HCT116 (cell line): Measurements from ENCODE around the gene FBXW8. TPM values are rescaled to one million over a fixed set of nuclear protein-coding genes. Genes with fewer than 3 reads are reported as not detected.

ENCODE experiments used
- ATAC-seq: fragments of 200-7000 bp; cut with Tn5 transposase; 2 replicates; pipeline ENCODE4 v1.9.1; 2020; ENCODE audit warnings: mild to moderate bottlenecking, moderate library complexity
- BruUV-seq: library from RNA; stranded (reverse); fragments of 400-500 nt; replicated peaks from 2 replicates; lab custom pipeline; 2021; lab: Mats Ljungman, UMichigan
- CTCF ChIA-PET: fragments of 300-600 bp; sonication (Branson Sonifier 250); formaldehyde crosslinking; loops from one replicate; lab custom pipeline; 2021; ENCODE audit warnings: antibody characterized with exemption; lab: Charles Lee
- POLR2A ChIA-PET: fragments of 300-600, 350-600 bp; sonication (Branson Sonifier 250); formaldehyde crosslinking; loops from one replicate; lab custom pipeline; 2021; ENCODE audit warnings: antibody characterized with exemption; lab: Charles Lee
- RAD21 ChIA-PET, 2 experiments: fragments of 300-600 bp; sonication (Branson Sonifier 250); formaldehyde crosslinking; loops; one replicate each; lab custom pipeline; 2023; ENCODE audit warnings: low total read pairs in 2 of 2; ENCODE audit not compliant: uncharacterized antibody in 2 of 2, unreplicated experiment in 2 of 2, low non-redundant PET in 1 of 2; lab: Charles Lee
- DNase-seq: peaks from one replicate; pipeline ENCODE4 v3.0.0-alpha.2; 2010; ENCODE audit warnings: low read depth, low spot score
- H2AFZ ChIP-seq: fragments of 200-600 bp; shearing (Covaris generic), sonication (generic); 2 replicates; pipeline ENCODE4 v1.6.1; 2017; ENCODE audit warnings: low read depth, mixed run types, mixed read lengths, antibody characterized with exemption, low read length; ENCODE audit not compliant: poor library complexity, severe bottlenecking
- H3K27ac ChIP-seq: 2 replicates; pipeline ENCODE4 v1.5.1; 2012; ENCODE audit warnings: low read depth, low read length
- H3K27me3 ChIP-seq: fragments of 200-600 bp; sonication (generic); 2 replicates; pipeline ENCODE4 v1.6.1; 2016; ENCODE audit warnings: mixed run types, low read length, mixed read lengths; ENCODE audit not compliant: insufficient read depth
- H3K36me3 ChIP-seq, 2 experiments: fragments of 200-500 bp in 1 of 2; fragments of 200-600 bp in 1 of 2; sonication (Bioruptor generic) in 1 of 2; sonication (generic) in 1 of 2; 2 replicates each; pipeline versions ENCODE4 v1.5.1 to v1.6.1; 2014 to 2016; ENCODE audit warnings: low read length in 2 of 2, inconsistent platforms in 1 of 2, mixed read lengths in 1 of 2, mixed run types in 1 of 2; ENCODE audit not compliant: insufficient read depth in 2 of 2, control insufficient read depth in 1 of 2
- H3K4me1 ChIP-seq, 2 experiments: fragments of 200-600 bp in 1 of 2; sonication (generic) in 1 of 2; 2 replicates each; pipeline versions ENCODE4 v1.5.1 to v1.6.1; 2012 to 2017; ENCODE audit warnings: low read length in 2 of 2, inconsistent platforms in 1 of 2, mild to moderate bottlenecking in 1 of 2, mixed read lengths in 1 of 2, mixed run types in 1 of 2, moderate library complexity in 1 of 2; ENCODE audit not compliant: insufficient read depth in 2 of 2, control insufficient read depth in 1 of 2
- H3K4me2 ChIP-seq: fragments of 200-600 bp; sonication (generic); 2 replicates; pipeline ENCODE4 v1.6.1; 2017; ENCODE audit warnings: mixed run types, low read length, mixed read lengths
- H3K4me3 ChIP-seq, 2 experiments: fragments of 200-600 bp in 1 of 2; sonication (generic) in 1 of 2; replicated peaks in 1 of 2; 2 replicates each; pipeline ENCODE4 v1.5.1; 2011 to 2016; ENCODE audit warnings: low read length in 2 of 2, control low read depth in 1 of 2, low read depth in 1 of 2, mild to moderate bottlenecking in 1 of 2, mixed read lengths in 1 of 2, mixed run types in 1 of 2
- H3K79me2 ChIP-seq: fragments of 200-600 bp; sonication (generic); 2 replicates; pipeline ENCODE4 v1.6.1; 2017; ENCODE audit warnings: mild to moderate bottlenecking, mixed run types, low read length, moderate library complexity, mixed read lengths; ENCODE audit not compliant: insufficient read depth
- H3K9ac ChIP-seq: fragments of 200-600 bp; sonication (generic); 2 replicates; pipeline ENCODE4 v1.6.1; 2016; ENCODE audit warnings: low read length, mixed read lengths
- H3K9me2 ChIP-seq: fragments of 200-600 bp; sonication (generic), shearing (Covaris generic); 2 replicates; pipeline ENCODE4 v1.6.1; 2017; ENCODE audit warnings: mixed run types, mild to moderate bottlenecking, moderate library complexity; ENCODE audit not compliant: insufficient read depth
- H3K9me3 ChIP-seq, 2 experiments: fragments of 200-500 bp in 1 of 2; fragments of 200-600 bp in 1 of 2; sonication (Bioruptor generic) in 1 of 2; sonication (generic) in 1 of 2; 2 replicates each; pipeline ENCODE4 v1.6.1; 2014 to 2017; ENCODE audit warnings: low read length in 2 of 2, mixed read lengths in 2 of 2, inconsistent platforms in 1 of 2, low read depth in 1 of 2, mild to moderate bottlenecking in 1 of 2, mixed run types in 1 of 2, moderate library complexity in 1 of 2; ENCODE audit not compliant: control insufficient read depth in 1 of 2, insufficient read depth in 1 of 2
- H4K20me1 ChIP-seq: fragments of 200-600 bp; sonication (generic), shearing (Covaris generic); 2 replicates; pipeline ENCODE4 v1.6.1; 2017; ENCODE audit warnings: mixed run types, mild to moderate bottlenecking, moderate library complexity; ENCODE audit not compliant: insufficient read depth
- ATF3 ChIP-seq: IDR thresholded peaks from 2 replicates; pipeline ENCODE4 v1.6.1; 2012
- CEBPB ChIP-seq: IDR thresholded peaks from 2 replicates; pipeline ENCODE4 v1.6.1; 2012; ENCODE audit warnings: low read depth
- EGR1 ChIP-seq: IDR thresholded peaks from 2 replicates; pipeline ENCODE4 v1.6.1; 2012; ENCODE audit warnings: low read depth
- ELF1 ChIP-seq: IDR thresholded peaks from 2 replicates; pipeline ENCODE4 v1.6.1; 2012; ENCODE audit warnings: low read depth, borderline replicate concordance
- EZH2 ChIP-seq: fragments of 200-600 bp; sonication (generic); IDR thresholded peaks from 2 replicates; pipeline ENCODE4 v1.6.1; 2017; ENCODE audit warnings: antibody characterized with exemption, mixed run types
- EZH2phosphoT487 ChIP-seq: fragments of 200-600 bp; IDR thresholded peaks from 2 replicates; pipeline ENCODE4 v1.6.1; 2018; ENCODE audit warnings: antibody characterized with exemption, borderline replicate concordance
- JUND ChIP-seq: IDR thresholded peaks from 2 replicates; pipeline ENCODE4 v1.6.1; 2012
- RAD21 ChIP-seq: IDR thresholded peaks from 2 replicates; pipeline ENCODE4 v1.6.1; 2012; ENCODE audit warnings: low read depth, mild to moderate bottlenecking
- REST ChIP-seq: IDR thresholded peaks from 2 replicates; pipeline ENCODE4 v1.6.1; 2012; ENCODE audit warnings: low read depth
- SP1 ChIP-seq: IDR thresholded peaks from 2 replicates; pipeline ENCODE4 v1.6.1; 2012; ENCODE audit warnings: low read depth
- SRF ChIP-seq: IDR thresholded peaks from 2 replicates; pipeline ENCODE4 v1.6.1; 2012; ENCODE audit warnings: low read depth
- TCF7L2 ChIP-seq: IDR thresholded peaks from 2 replicates; pipeline ENCODE4 v1.7.0; 2011; ENCODE audit warnings: borderline replicate concordance, inconsistent platforms; ENCODE audit not compliant: insufficient read depth, insufficient read length; ENCODE audit errors: extremely low read depth
- YY1 ChIP-seq: IDR thresholded peaks from 2 replicates; pipeline ENCODE4 v1.6.1; 2011; ENCODE audit warnings: low read length, low read depth, moderate library complexity, mild to moderate bottlenecking; ENCODE audit not compliant: insufficient replicate concordance; ENCODE audit errors: extremely low read depth
- ZNF274 ChIP-seq: fragments of 200-500 bp; sonication (Bioruptor generic); IDR thresholded peaks from 2 replicates; pipeline ENCODE4 v1.6.1; 2014; ENCODE audit warnings: mild to moderate bottlenecking, low read depth, low read length, inconsistent platforms
- intact Hi-C: fragments of 100-400 bp; cut with micrococcal nuclease; formaldehyde crosslinking; loops from 2 replicates; pipeline ENCODE4 v1.10.0; 2022
- total RNA-seq: library from RNA; stranded (reverse); gene quantifications from one replicate; pipeline ENCODE4 v1.2.1, GENCODE V29; 2021; ENCODE audit not compliant: unreplicated experiment
- TF ChIP-seq, protein P1 (sequence below): IDR thresholded peaks from 2 replicates; pipeline ENCODE4 v1.6.1; 2011; ENCODE audit warnings: mild to moderate bottlenecking, low read length, moderate library complexity; ENCODE audit not compliant: insufficient replicate concordance; ENCODE audit errors: extremely low read depth
- TF ChIP-seq, protein P2 (sequence below): IDR thresholded peaks from 2 replicates; pipeline ENCODE4 v1.6.1; 2012

FBXW8 gene
- total RNA-seq, 1 experiment from 2014 or later, result 14.6 TPM

DNA sequence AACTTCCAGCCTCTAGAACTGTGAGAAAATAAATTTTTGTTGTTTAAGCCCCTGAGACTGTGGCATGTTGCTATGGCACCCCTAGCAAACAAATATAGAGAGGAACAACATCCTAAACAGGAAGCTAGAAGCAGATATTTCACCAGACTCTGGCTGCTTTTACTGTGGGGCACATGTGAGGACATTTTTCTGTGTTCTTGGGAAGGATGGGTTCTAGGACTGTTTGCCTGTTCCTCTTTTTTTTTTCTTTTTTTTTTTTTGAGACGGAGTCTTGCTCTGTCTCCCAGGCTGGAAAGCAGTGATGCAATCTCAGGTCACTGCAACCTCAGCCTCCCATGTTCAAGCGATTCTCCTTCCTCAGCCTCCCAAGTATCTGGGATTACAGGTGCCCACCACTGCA, 25.3 kb upstream of the FBXW8 start:
- Histone ChIP-seq H3K9me3 (no peaks in the 10 kb centered on the region), H3K27ac (no peak overlapping the region)
- CTCF ChIA-PET, result no interaction called here
- no peak for ATAC-seq
- BruUV-seq, result no TSS peak
- no peak for TF ChIP-seq JUND
- TF ChIP-seq, all 23 proteins: peak for 0
- ChIA-PET POLR2A (no interaction called here), RAD21 (no interaction called here)
- H3K9me2 ChIP-seq, result no peaks in the 10 kb centered on the region
- no peaks in the 10 kb centered on the region for H3K79me2 ChIP-seq
- no peaks in the 10 kb centered on the region for H4K20me1 ChIP-seq
- H3K4me3 ChIP-seq, result no peak overlapping the region
- DNase-seq, result no peak
- H2AFZ ChIP-seq, result no peak overlapping the region
- no peaks in the 10 kb centered on the region for H3K36me3 ChIP-seq
- intact Hi-C loops, result no loop called here
- H3K4me1 ChIP-seq, result peaks cover 0 to 8% of the 10 kb centered on the region in 2 experiments; a peak in 3 of 4 replicates
- no peaks in the 10 kb centered on the region for H3K27me3 ChIP-seq
- no peak overlapping the region for H3K9ac ChIP-seq
- H3K4me2 ChIP-seq, result no peak overlapping the region

DNA sequence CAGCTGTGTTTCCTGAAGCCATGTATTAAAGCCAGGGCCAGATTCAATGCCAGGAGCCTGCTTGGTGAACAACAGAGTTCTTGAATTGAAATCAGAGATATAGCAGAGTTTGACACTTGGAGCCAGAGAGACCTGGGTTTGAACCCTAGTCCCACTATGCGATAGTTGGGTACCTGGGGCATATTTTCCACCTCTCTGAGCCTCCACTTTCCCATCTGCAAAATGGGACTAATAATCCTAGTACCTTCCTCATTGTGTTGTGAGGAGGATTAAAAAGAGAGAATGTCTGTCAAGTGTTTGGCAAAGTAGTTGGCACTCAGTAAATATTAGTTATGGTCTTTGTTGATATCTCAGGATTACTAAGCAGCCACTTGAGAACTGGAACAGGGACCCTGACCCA, 23.5 kb upstream of the FBXW8 start:
- DNase-seq (no peak), ATAC-seq (no peak)
- no peaks in the 10 kb centered on the region for H3K9me3 ChIP-seq
- H3K4me1 ChIP-seq, result no peaks in the 10 kb centered on the region
- no peaks in the 10 kb centered on the region for H3K9me2 ChIP-seq
- H4K20me1 ChIP-seq, result no peaks in the 10 kb centered on the region
- H3K27me3 ChIP-seq, result no peaks in the 10 kb centered on the region
- CTCF ChIA-PET, result no interaction called here
- POLR2A ChIA-PET, result no interaction called here
- RAD21 ChIA-PET, result no interaction called here
- H3K27ac ChIP-seq, result no peak overlapping the region
- no peak overlapping the region for H3K4me2 ChIP-seq
- no peak overlapping the region for H3K4me3 ChIP-seq
- H3K79me2 ChIP-seq, result no peaks in the 10 kb centered on the region
- H2AFZ ChIP-seq, result no peak overlapping the region
- TF ChIP-seq, protein P1, sequence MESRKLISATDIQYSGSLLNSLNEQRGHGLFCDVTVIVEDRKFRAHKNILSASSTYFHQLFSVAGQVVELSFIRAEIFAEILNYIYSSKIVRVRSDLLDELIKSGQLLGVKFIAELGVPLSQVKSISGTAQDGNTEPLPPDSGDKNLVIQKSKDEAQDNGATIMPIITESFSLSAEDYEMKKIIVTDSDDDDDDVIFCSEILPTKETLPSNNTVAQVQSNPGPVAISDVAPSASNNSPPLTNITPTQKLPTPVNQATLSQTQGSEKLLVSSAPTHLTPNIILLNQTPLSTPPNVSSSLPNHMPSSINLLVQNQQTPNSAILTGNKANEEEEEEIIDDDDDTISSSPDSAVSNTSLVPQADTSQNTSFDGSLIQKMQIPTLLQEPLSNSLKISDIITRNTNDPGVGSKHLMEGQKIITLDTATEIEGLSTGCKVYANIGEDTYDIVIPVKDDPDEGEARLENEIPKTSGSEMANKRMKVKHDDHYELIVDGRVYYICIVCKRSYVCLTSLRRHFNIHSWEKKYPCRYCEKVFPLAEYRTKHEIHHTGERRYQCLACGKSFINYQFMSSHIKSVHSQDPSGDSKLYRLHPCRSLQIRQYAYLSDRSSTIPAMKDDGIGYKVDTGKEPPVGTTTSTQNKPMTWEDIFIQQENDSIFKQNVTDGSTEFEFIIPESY, result no peak
- TF ChIP-seq YY1 (no peak), RAD21 (no peak), EGR1 (no peak), CEBPB (no peak), TCF7L2 (no peak), SP1 (no peak), ELF1 (no peak), REST (no peak), EZH2phosphoT487 (no peak), ATF3 (no peak), JUND (no peak), EZH2 (no peak), SRF (no peak), ZNF274 (no peak)
- TF ChIP-seq, protein P2, sequence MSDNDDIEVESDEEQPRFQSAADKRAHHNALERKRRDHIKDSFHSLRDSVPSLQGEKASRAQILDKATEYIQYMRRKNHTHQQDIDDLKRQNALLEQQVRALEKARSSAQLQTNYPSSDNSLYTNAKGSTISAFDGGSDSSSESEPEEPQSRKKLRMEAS, result no peak
- intact Hi-C loops, result no loop called here
- no peak overlapping the region for H3K9ac ChIP-seq
- no peaks in the 10 kb centered on the region for H3K36me3 ChIP-seq
- no TSS peak for BruUV-seq
